ENCODE data around the gene UTP14A.

DNA sequence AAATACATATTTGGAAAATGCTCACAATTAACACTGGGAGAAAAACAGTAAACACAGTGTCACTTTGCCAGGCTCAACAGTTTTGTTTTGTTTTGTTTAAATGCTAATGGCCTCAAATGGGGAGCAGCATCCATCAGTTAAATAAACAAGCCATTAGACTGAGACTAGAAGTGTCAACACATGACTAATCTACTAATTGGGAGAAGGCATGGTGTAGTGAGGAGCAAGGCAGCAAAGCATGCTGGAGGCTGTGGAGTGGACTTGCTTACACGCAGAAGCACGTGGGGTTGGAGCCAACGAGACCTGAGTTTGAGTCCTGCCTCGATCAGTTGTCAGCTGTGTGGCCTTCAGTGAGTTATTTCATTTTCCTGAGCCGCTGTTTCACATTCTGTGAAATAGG, 29.0 kb downstream of the UTP14A start:
- TF ChIP-seq CTCF (conservative IDR thresholded peaks at IDR 0.05; ENCODE audit: low read depth in 2 of 2), result no peak
- TF ChIP-seq POLR2AphosphoS5 (IDR thresholded peaks at IDR 0.05; ENCODE audit: low read depth), result no peak
- TF ChIP-seq EZH2phosphoT487 (IDR thresholded peaks at IDR 0.05; ENCODE audit: unreplicated experiment), result no peak
- TF ChIP-seq, protein P1, sequence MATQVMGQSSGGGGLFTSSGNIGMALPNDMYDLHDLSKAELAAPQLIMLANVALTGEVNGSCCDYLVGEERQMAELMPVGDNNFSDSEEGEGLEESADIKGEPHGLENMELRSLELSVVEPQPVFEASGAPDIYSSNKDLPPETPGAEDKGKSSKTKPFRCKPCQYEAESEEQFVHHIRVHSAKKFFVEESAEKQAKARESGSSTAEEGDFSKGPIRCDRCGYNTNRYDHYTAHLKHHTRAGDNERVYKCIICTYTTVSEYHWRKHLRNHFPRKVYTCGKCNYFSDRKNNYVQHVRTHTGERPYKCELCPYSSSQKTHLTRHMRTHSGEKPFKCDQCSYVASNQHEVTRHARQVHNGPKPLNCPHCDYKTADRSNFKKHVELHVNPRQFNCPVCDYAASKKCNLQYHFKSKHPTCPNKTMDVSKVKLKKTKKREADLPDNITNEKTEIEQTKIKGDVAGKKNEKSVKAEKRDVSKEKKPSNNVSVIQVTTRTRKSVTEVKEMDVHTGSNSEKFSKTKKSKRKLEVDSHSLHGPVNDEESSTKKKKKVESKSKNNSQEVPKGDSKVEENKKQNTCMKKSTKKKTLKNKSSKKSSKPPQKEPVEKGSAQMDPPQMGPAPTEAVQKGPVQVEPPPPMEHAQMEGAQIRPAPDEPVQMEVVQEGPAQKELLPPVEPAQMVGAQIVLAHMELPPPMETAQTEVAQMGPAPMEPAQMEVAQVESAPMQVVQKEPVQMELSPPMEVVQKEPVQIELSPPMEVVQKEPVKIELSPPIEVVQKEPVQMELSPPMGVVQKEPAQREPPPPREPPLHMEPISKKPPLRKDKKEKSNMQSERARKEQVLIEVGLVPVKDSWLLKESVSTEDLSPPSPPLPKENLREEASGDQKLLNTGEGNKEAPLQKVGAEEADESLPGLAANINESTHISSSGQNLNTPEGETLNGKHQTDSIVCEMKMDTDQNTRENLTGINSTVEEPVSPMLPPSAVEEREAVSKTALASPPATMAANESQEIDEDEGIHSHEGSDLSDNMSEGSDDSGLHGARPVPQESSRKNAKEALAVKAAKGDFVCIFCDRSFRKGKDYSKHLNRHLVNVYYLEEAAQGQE (IDR thresholded peaks at IDR 0.05; ENCODE audit: unreplicated experiment), result no peak
- no peak for TF ChIP-seq ETS1 (IDR thresholded peaks at IDR 0.05)
- TF ChIP-seq ZNF462 (CRISPR knock-in tag; IDR thresholded peaks at IDR 0.05), result no peak
- no peak for TF ChIP-seq EZH2 (IDR thresholded peaks at IDR 0.05; ENCODE audit: low read depth, unreplicated experiment)
- TF ChIP-seq ZNF114 (CRISPR knock-in tag; IDR thresholded peaks at IDR 0.05), result no peak
- TF ChIP-seq CREB1 (CRISPR knock-in tag; IDR thresholded peaks at IDR 0.05; ENCODE audit: low read depth), result no peak
- TF ChIP-seq STAT1 (IDR thresholded peaks at IDR 0.05; ENCODE audit: unreplicated experiment), result no peak
- TF ChIP-seq JUNB (IDR thresholded peaks at IDR 0.05; ENCODE audit: unreplicated experiment), result no peak
- no peak for TF ChIP-seq NANOG (IDR thresholded peaks at IDR 0.05; ENCODE audit: borderline replicate concordance)
- TF ChIP-seq ZNF331 (CRISPR knock-in tag; IDR thresholded peaks at IDR 0.05; ENCODE audit: low read depth), result no peak
